ENCODE data around the gene OR1E1. TPM values are rescaled to one million over a fixed set of nuclear protein-coding genes. Genes with fewer than 3 reads are reported as not detected.
"Not testable (repeated sequence)": the region's sequence is repeated elsewhere in the genome, so short reads cannot be mapped to it uniquely, and the experiment has no call there.

Gene OR1E1
- total RNA-seq, 1 donor from 2014 or later = not detected

DNA sequence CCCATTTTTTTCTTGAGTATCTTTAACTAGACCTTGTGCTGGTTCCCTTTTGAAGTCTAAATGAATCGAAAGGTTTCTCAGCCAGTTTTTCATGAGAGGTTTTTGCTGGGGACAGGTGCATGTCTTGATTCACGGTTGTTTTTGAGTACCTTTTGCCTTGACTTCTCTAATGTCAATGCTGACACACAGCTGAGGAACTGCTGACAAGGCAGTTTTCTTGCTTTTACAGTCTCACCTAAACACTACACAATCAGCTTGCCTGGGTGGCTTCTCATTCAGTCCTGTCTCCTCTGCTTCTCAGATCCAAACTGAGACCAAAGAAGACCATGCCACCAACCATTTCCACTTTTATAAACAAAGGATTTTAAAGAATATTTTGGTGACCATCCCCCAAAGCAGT, 20.0 kb upstream of the OR1E1 start:
- H3K27me3 Mint-ChIP-seq (ENCODE audit: unreplicated experiment) = no peaks in the 10 kb centered on the region
- H3K27ac Mint-ChIP-seq (ENCODE audit: unreplicated experiment) = no peak overlapping the region
- no peak for DNase-seq (ENCODE audit: low spot score)
- H3K4me3 Mint-ChIP-seq (ENCODE audit: unreplicated experiment) = no peak overlapping the region
- no peaks in the 10 kb centered on the region for H3K9me3 Mint-ChIP-seq (ENCODE audit: unreplicated experiment)
- no peaks in the 10 kb centered on the region for H3K4me1 Mint-ChIP-seq (ENCODE audit: unreplicated experiment)
- H3K36me3 Mint-ChIP-seq (ENCODE audit: low read depth, unreplicated experiment) = no peaks in the 10 kb centered on the region
- no peak for TF ChIP-seq CTCF (IDR thresholded peaks at IDR 0.05; ENCODE audit: unreplicated experiment)

DNA sequence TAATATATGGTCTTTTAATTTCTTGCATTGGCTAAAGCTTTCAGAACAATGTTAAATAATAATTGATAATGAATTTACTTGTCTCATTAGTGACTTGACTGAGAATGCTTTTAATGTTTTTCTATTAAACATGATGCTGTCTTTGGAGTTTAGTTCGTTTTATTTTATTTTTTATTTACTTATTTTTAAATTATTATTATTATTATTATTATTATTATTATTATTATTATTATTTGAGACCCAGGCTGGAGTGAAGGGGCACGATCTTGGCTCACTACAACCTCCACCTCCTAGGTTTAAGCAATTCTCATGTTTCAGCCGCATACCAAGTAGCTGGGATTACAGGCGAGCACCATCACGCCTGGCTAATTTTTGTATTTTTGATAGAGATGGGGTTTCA, 17.4 kb upstream of the OR1E1 start:
- no peak for DNase-seq (ENCODE audit: low spot score)
- Mint-ChIP-seq H3K27ac (ENCODE audit: unreplicated experiment) (no peak overlapping the region), H3K4me3 (ENCODE audit: unreplicated experiment) (no peak overlapping the region), H3K9me3 (ENCODE audit: unreplicated experiment) (no peaks in the 10 kb centered on the region), H3K4me1 (ENCODE audit: unreplicated experiment) (no peaks in the 10 kb centered on the region), H3K36me3 (ENCODE audit: low read depth, unreplicated experiment) (no peaks in the 10 kb centered on the region), H3K27me3 (ENCODE audit: unreplicated experiment) (peaks cover 2% of the 10 kb centered on the region)
- TF ChIP-seq CTCF (IDR thresholded peaks at IDR 0.05; ENCODE audit: unreplicated experiment) = no peak

DNA sequence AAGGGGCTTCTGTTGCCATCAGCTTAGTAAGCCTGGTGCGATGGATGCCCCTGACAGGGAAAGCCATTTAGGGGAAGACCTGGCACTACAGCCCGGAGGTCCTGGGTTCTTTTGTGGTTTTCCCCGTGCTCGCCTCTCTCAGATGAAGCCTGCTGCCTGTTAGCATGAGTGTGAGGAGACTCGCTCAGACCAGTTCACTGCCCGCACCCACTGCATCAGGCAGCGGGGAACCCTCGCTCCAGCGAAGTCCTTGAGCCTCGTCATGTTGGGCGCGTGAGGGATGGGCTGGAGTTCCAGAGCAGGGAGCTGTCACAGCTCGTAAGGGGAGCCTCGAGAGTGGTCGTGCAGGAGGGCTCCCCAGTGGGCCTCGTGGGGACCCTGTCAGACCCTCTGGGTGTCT, 14.0 kb upstream of the OR1E1 start:
- not testable (repeated sequence) for H3K4me3 Mint-ChIP-seq (ENCODE audit: unreplicated experiment); DNase-seq (ENCODE audit: low spot score); H3K4me1 Mint-ChIP-seq (ENCODE audit: unreplicated experiment); H3K9me3 Mint-ChIP-seq (ENCODE audit: unreplicated experiment); H3K27ac Mint-ChIP-seq (ENCODE audit: unreplicated experiment); H3K27me3 Mint-ChIP-seq (ENCODE audit: unreplicated experiment); H3K36me3 Mint-ChIP-seq (ENCODE audit: low read depth, unreplicated experiment)

DNA sequence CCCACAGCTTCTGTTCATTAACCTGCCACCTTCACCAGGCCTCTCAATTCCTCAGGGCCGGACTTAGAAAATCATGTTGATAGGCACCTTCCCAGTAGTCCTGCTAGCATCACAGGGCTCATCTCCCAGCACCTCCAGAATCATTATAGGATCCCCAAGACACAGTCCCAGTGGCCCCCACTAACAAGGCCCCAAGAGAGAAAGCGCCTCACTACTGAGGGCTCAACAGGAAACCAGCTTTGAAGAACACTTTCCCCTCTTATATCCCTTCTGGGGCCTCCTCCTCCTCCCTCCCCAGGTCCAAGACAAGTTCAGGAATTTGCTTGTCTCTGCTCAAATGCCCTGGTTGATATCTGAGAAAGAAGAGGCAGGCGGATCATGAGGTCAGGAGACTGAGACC, 12.9 kb upstream of the OR1E1 start, which contains the start of gene OR3A3:
TSS of gene OR3A3 (plus strand) at position 301 of the 400 bp plus-strand sequence.
- no peak for DNase-seq (ENCODE audit: low spot score)
- Mint-ChIP-seq H3K36me3 (ENCODE audit: low read depth, unreplicated experiment) (no peaks in the 10 kb centered on the region), H3K27ac (ENCODE audit: unreplicated experiment) (no peak within 1 kb of the TSS), H3K4me3 (ENCODE audit: unreplicated experiment) (no peak within 1 kb of the TSS), H3K4me1 (ENCODE audit: unreplicated experiment) (no peaks in the 10 kb centered on the region), H3K27me3 (ENCODE audit: unreplicated experiment) (peaks cover 5% of the 10 kb centered on the region), H3K9me3 (ENCODE audit: unreplicated experiment) (peaks cover 5% of the 10 kb centered on the region)
- TF ChIP-seq CTCF (IDR thresholded peaks at IDR 0.05; ENCODE audit: unreplicated experiment) = no peak

DNA sequence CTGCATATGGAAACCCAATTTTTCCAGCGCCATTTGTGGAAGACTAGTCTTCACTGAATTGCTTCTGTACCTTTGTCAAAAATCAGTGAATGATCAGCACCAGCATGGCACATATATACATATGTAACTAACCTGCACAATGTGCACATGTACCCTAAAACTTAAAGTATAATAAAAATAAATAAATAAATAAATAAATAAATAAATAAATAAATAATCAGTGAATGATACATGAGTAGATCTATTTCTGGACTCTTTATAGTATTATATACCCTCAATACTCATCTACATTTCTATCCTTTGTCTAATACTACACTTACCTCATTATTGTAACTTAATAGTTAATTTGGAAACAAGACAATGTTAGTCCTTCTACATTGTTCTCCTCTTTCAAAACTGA, 5.6 kb upstream of the OR1E1 start:
- not testable (repeated sequence) for H3K9me3 Mint-ChIP-seq (ENCODE audit: unreplicated experiment); H3K4me3 Mint-ChIP-seq (ENCODE audit: unreplicated experiment); DNase-seq (ENCODE audit: low spot score)

DNA sequence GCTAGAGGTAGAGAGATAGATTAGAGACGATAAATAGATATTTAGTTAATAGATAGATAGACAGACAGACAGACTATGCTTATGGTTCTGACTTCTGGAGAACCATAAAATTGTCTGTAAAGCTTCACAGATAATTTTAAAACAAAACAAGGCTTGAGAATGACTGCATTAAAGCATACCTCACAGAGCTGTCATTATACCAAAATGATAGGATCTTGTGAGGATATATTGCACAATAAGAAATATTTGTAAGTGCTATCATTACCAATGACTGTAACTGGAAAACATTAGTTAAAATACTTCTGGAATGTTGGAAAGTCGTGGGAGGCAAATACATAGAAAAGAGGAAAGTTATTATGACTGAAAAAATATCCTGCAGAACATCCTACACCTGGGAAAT, 3.6 kb upstream of the OR1E1 start:
- H3K4me3 Mint-ChIP-seq (ENCODE audit: unreplicated experiment) = no peak overlapping the region
- no peaks in the 10 kb centered on the region for H3K36me3 Mint-ChIP-seq (ENCODE audit: low read depth, unreplicated experiment)
- DNase-seq (ENCODE audit: low spot score) = no peak
- no peaks in the 10 kb centered on the region for H3K4me1 Mint-ChIP-seq (ENCODE audit: unreplicated experiment)
- H3K9me3 Mint-ChIP-seq (ENCODE audit: unreplicated experiment) = peaks cover 4% of the 10 kb centered on the region
- no peak for TF ChIP-seq CTCF (IDR thresholded peaks at IDR 0.05; ENCODE audit: unreplicated experiment)
- H3K27ac Mint-ChIP-seq (ENCODE audit: unreplicated experiment) = no peak overlapping the region
- peaks cover 3% of the 10 kb centered on the region for H3K27me3 Mint-ChIP-seq (ENCODE audit: unreplicated experiment)

More for the DNA sequence above, 5.6 kb upstream of the OR1E1 start:
- not testable (repeated sequence) for H3K36me3 Mint-ChIP-seq (ENCODE audit: low read depth, unreplicated experiment); H3K4me1 Mint-ChIP-seq (ENCODE audit: unreplicated experiment); H3K27me3 Mint-ChIP-seq (ENCODE audit: unreplicated experiment); H3K27ac Mint-ChIP-seq (ENCODE audit: unreplicated experiment)

All from endothelial cell (in vitro differentiated cells).